Common myeloid progenitor, CD34-positive (primary cell): ENCODE results near the gene SLC22A23.

ENCODE experiments used
- CTCF ChIA-PET: fragments of 350-600 bp; sonication (Branson Sonifier 250); formaldehyde crosslinking; loops from one replicate; lab custom pipeline; 2021; ENCODE audit warnings: antibody characterized with exemption; lab: Charles Lee
- POLR2A ChIA-PET: fragments of 350-600 bp; sonication (Branson Sonifier 250); formaldehyde crosslinking; loops from one replicate; lab custom pipeline; 2021; ENCODE audit warnings: antibody characterized with exemption; lab: Charles Lee
- DNase-seq, 3 donors: peaks; one replicate each; pipeline versions ENCODE4 v3.0.0 to v3.0.0-alpha.2; 2013
- H3K27ac ChIP-seq, 2 experiments: 1 replicate in 1 of 2; 2 replicates in 1 of 2; pipeline ENCODE4 v1.7.0; 2013; ENCODE audit warnings: inconsistent platforms in 2 of 2, low read length in 2 of 2, mild to moderate bottlenecking in 2 of 2, low read depth in 1 of 2, moderate library complexity in 1 of 2; ENCODE audit not compliant: severe bottlenecking in 2 of 2, insufficient read depth in 1 of 2, poor library complexity in 1 of 2
- H3K27me3 ChIP-seq, 5 experiments: replicated peaks in 2 of 5; 1 replicate in 3 of 5; 2 replicates in 2 of 5; pipeline versions ENCODE4 v1.6.1 to v1.7.0; 2013; ENCODE audit warnings: low read length in 4 of 5, mild to moderate bottlenecking in 2 of 5, moderate library complexity in 2 of 5, inconsistent platforms in 1 of 5; ENCODE audit not compliant: insufficient read depth in 5 of 5, control insufficient read depth in 4 of 5
- H3K36me3 ChIP-seq, 4 experiments: 1 replicate in 2 of 4; 2 replicates in 2 of 4; pipeline versions ENCODE4 v1.6.1 to v1.7.0; 2013; ENCODE audit warnings: low read length in 3 of 4, control low read depth in 1 of 4, mild to moderate bottlenecking in 1 of 4; ENCODE audit not compliant: control insufficient read depth in 4 of 4, insufficient read depth in 4 of 4
- H3K4me1 ChIP-seq, 4 experiments: 1 replicate in 3 of 4; 2 replicates in 1 of 4; pipeline versions ENCODE4 v1.6.1 to v1.7.1; 2013; ENCODE audit warnings: low read length in 3 of 4, mild to moderate bottlenecking in 3 of 4, control low read depth in 1 of 4, inconsistent platforms in 1 of 4, moderate library complexity in 1 of 4; ENCODE audit not compliant: control insufficient read depth in 4 of 4, insufficient read depth in 4 of 4; ENCODE audit errors: control extremely low read depth in 1 of 4
- H3K4me3 ChIP-seq, 7 experiments: 1 replicate in 4 of 7; 2 replicates in 3 of 7; pipeline versions ENCODE4 v1.5.1 to v1.7.0; 2013; ENCODE audit warnings: mild to moderate bottlenecking in 7 of 7, low read length in 6 of 7, moderate library complexity in 6 of 7, inconsistent platforms in 2 of 7, low read depth in 2 of 7, control low read depth in 1 of 7; ENCODE audit not compliant: insufficient read depth in 4 of 7, control insufficient read depth in 1 of 7; ENCODE audit errors: extremely low read depth in 1 of 7
- H3K9me3 ChIP-seq, 5 experiments: 1 replicate in 4 of 5; 2 replicates in 1 of 5; pipeline versions ENCODE4 v1.6.1 to v1.7.1; 2013; ENCODE audit warnings: low read length in 4 of 5, mild to moderate bottlenecking in 2 of 5, inconsistent platforms in 1 of 5, low read depth in 1 of 5, moderate library complexity in 1 of 5; ENCODE audit not compliant: control insufficient read depth in 4 of 5, insufficient read depth in 2 of 5; ENCODE audit errors: control extremely low read depth in 1 of 5
- WGBS: methylation state at CpG from one replicate; pipeline ENCODE4 v1.1.5; 2013; ENCODE audit not compliant: insufficient coverage; 5-methylcytosine and 5-hydroxymethylcytosine counted together

Gene SLC22A23

GRCh38 chr6:3417473-3417872 is 39.4 kb downstream of the SLC22A23 start:
- Histone ChIP-seq H3K9me3 (no peaks in the 10 kb centered on the region), H3K36me3 (no peaks in the 10 kb centered on the region), H3K4me1 (peaks cover 0 to 18% (median 10%) of the 10 kb centered on the region in 4 experiments), H3K27me3 (no peaks in the 10 kb centered on the region), H3K4me3 (no peak overlapping the region), H3K27ac (no peak overlapping the region)
- DNase-seq, result no peak
- ChIA-PET CTCF (interaction anchor here (1.1 to 1.6 kb wide), 2 partner anchors 9 to 10 kb away, joined by 3 to 4 read pairs; no protein-coding TSS in a partner anchor), POLR2A (no interaction called here)
- WGBS, result 100% methylated on average over 3 of the region's 4 CpGs

DNA sequence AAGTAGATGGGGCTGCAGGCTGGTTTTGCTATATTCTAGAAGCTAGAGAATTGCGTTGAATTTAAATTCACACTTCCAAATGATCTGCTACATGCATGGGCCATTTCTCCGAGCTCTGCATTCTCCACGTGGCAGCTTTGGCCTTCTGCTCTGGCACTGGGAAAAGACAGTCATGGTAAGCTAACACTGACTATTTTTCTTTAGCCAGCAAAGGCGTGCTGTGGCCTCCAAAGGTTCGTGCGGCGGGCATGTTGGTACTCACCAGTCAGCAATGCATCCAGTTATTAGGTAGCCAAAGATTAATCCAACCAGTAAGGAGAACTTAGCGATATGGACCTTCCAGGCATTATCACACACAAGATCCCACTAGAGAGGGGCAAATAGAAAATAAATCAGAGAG is 41.4 kb downstream of the SLC22A23 start:
- Histone ChIP-seq H3K9me3 (no peaks in the 10 kb centered on the region), H3K36me3 (no peaks in the 10 kb centered on the region), H3K27ac (no peak overlapping the region), H3K27me3 (peaks cover 0 to 2% (median 0%) of the 10 kb centered on the region in 5 experiments), H3K4me1 (peaks cover 0 to 15% (median 7%) of the 10 kb centered on the region in 4 experiments), H3K4me3 (no peak overlapping the region)
- 95% methylated on average over 8 of the region's 8 CpGs for WGBS
- ChIA-PET CTCF (interaction anchor here (1.2 to 1.4 kb wide), 2 partner anchors 95 to 317 kb away, joined by 3 to 6 read pairs; no protein-coding TSS in a partner anchor), POLR2A (no interaction called here)
- DNase-seq, result no peak

DNA sequence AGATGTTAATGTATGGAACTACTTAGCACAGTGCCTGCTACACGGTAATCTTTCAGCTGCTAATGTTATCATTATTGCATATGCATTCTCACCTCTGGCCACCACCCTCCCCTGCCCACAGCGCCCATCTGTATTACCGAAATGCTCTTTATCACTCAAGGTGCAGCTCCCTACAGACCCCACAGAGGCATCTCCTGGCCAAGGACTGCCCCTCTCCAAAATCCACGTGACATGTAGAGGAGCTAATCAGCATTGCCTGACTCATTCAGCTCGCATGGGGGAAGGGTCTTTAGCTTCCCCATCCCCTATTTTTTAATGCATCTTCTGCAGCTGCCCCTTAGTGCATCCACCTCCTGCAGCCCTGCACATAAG is 41.8 kb downstream of the SLC22A23 start:
- peaks cover 0 to 15% (median 7%) of the 10 kb centered on the region in 4 experiments for H3K4me1 ChIP-seq
- H3K36me3 ChIP-seq, result no peaks in the 10 kb centered on the region
- no peaks in the 10 kb centered on the region for H3K9me3 ChIP-seq
- peaks cover 0 to 2% (median 0%) of the 10 kb centered on the region in 5 experiments for H3K27me3 ChIP-seq
- H3K4me3 ChIP-seq, result no peak overlapping the region
- ChIA-PET POLR2A (no interaction called here), CTCF (interaction anchor here (1.2 to 1.4 kb wide), 2 partner anchors 95 to 318 kb away, joined by 3 to 6 read pairs; no protein-coding TSS in a partner anchor)
- DNase-seq, result no peak
- 90% methylated on average over 3 of the region's 5 CpGs for WGBS
- H3K27ac ChIP-seq, result no peak overlapping the region

GRCh38 chr6:3414327-3415081 is 42.3 kb downstream of the SLC22A23 start:
- CTCF ChIA-PET, result interaction anchor here (1.2 to 1.4 kb wide), 2 partner anchors 96 to 318 kb away, joined by 3 to 6 read pairs; no protein-coding TSS in a partner anchor
- DNase-seq, result peak; percentile 24 to 81 (median 70)
- H3K27me3 ChIP-seq, result peaks cover 0 to 2% (median 0%) of the 10 kb centered on the region in 5 experiments
- 30% methylated on average over 9 of the region's 11 CpGs for WGBS
- H3K27ac ChIP-seq, result no peak overlapping the region
- no peak overlapping the region for H3K4me3 ChIP-seq
- no peaks in the 10 kb centered on the region for H3K9me3 ChIP-seq
- POLR2A ChIA-PET, result no interaction called here
- H3K4me1 ChIP-seq, result peaks cover 0 to 15% (median 7%) of the 10 kb centered on the region in 4 experiments
- no peaks in the 10 kb centered on the region for H3K36me3 ChIP-seq

GRCh38 chr6:3413592-3413991 is 43.3 kb downstream of the SLC22A23 start:
- H3K4me3 ChIP-seq, result no peak overlapping the region
- H3K27me3 ChIP-seq, result peaks cover 0 to 2% (median 0%) of the 10 kb centered on the region in 5 experiments
- 76% methylated on average over 2 of the region's 3 CpGs for WGBS
- no peaks in the 10 kb centered on the region for H3K9me3 ChIP-seq
- no peak for DNase-seq
- H3K4me1 ChIP-seq, result peaks cover 0 to 15% (median 7%) of the 10 kb centered on the region in 4 experiments
- H3K36me3 ChIP-seq, result no peaks in the 10 kb centered on the region
- no peak overlapping the region for H3K27ac ChIP-seq
- POLR2A ChIA-PET, result no interaction called here
- CTCF ChIA-PET, result interaction anchor here (1.0 to 1.2 kb wide), 4 partner anchors 10 to 318 kb away, joined by 3 to 5 read pairs (median 3); no protein-coding TSS in a partner anchor

DNA sequence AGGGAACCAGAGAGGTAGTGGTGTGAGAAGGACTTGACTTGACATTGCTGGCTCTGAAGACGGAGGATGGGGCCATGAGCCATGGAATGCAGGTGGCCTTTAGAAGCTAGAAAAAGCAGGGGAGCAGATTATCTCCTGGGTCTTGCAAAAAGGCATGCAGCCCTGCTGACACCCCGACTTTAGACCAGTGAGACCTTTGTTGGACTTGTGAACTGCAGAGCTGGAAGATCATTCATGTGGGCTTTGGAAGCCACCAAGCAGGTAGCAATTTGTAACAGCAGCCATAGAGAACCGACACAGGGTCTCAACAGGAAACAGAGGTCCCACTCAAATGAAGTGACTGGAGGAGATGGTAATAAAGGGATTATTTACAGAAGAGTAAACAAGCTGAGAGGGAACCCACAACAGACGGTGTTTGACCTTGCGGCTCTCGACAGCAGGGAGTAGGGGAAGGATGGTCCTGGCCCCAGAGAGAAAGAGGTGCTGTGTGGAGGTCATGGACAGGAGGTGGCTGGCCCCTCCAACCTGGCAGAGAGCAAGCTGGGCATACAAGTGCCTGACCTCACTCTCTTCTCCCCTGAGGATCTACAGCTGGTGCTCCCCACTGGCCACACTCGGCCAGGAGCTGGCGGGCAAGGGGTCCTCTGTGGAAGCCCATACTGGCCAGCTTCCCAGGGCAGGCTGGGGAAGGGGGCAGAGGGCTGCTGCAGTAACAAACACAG is 43.9 kb downstream of the SLC22A23 start:
- DNase-seq, result no peak
- ChIA-PET CTCF (interaction anchor here (1.0 to 1.2 kb wide), 5 partner anchors 9 to 319 kb away, joined by 3 to 5 read pairs (median 3); no protein-coding TSS in a partner anchor), POLR2A (no interaction called here)
- H3K9me3 ChIP-seq, result no peaks in the 10 kb centered on the region
- peaks cover 0 to 15% (median 7%) of the 10 kb centered on the region in 4 experiments for H3K4me1 ChIP-seq
- no peaks in the 10 kb centered on the region for H3K36me3 ChIP-seq
- WGBS, result 82% methylated on average over 8 of the region's 8 CpGs
- peaks cover 0 to 2% (median 0%) of the 10 kb centered on the region in 5 experiments for H3K27me3 ChIP-seq
- H3K27ac ChIP-seq, result no peak overlapping the region
- H3K4me3 ChIP-seq, result no peak overlapping the region
